ENCODE results near the gene FHOD3. TPM values are rescaled to one million over a fixed set of nuclear protein-coding genes. Genes with fewer than 3 reads are reported as not detected.

The FHOD3 gene
- total RNA-seq, 4 donors from 2014 or later = 15.6 to 25.9 (median 21.6) TPM

DNA sequence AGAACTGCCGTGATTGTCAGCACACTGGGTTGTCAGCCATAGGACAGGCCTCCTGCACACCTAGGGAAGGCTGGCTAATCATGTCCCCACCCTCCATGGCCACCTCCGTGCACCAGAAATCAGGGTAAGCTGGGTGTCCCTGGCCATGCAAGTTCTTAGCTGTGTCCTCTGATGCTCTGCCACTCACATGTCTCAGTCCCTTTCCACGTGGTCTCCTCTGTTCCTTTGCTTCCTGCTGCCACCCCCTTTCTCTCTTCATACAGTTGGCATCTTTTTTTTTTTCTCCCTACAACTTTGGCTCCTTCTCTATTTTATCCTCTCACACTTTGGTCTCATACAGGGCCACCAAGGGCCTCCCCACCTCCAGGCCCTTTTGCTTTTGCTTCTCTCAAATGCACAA lies 377.6 kb downstream of the FHOD3 start:
- Histone ChIP-seq H3K27ac (no peak overlapping the region), H3K27me3 (no peaks in the 10 kb centered on the region), H3K9me3 (peaks cover 0 to 11% (median 0%) of the 10 kb centered on the region in 4 donors), H3K4me3 (no peak overlapping the region), H3K36me3 (no peaks in the 10 kb centered on the region), H3K4me1 (peaks cover 0 to 15% (median 3%) of the 10 kb centered on the region in 4 donors)
- TF ChIP-seq EP300 (IDR thresholded peaks at IDR 0.05) = no peak
- TF ChIP-seq POLR2A (IDR thresholded peaks at IDR 0.05) = no peak
- TF ChIP-seq, protein P1, sequence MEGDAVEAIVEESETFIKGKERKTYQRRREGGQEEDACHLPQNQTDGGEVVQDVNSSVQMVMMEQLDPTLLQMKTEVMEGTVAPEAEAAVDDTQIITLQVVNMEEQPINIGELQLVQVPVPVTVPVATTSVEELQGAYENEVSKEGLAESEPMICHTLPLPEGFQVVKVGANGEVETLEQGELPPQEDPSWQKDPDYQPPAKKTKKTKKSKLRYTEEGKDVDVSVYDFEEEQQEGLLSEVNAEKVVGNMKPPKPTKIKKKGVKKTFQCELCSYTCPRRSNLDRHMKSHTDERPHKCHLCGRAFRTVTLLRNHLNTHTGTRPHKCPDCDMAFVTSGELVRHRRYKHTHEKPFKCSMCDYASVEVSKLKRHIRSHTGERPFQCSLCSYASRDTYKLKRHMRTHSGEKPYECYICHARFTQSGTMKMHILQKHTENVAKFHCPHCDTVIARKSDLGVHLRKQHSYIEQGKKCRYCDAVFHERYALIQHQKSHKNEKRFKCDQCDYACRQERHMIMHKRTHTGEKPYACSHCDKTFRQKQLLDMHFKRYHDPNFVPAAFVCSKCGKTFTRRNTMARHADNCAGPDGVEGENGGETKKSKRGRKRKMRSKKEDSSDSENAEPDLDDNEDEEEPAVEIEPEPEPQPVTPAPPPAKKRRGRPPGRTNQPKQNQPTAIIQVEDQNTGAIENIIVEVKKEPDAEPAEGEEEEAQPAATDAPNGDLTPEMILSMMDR (IDR thresholded peaks at IDR 0.05) = no peak
- DNase-seq (ENCODE audit: low spot score in 2 of 2) = no peak
- 84 to 85% methylated on average over 3 of the region's 3 CpGs for WGBS, 2 donors

DNA sequence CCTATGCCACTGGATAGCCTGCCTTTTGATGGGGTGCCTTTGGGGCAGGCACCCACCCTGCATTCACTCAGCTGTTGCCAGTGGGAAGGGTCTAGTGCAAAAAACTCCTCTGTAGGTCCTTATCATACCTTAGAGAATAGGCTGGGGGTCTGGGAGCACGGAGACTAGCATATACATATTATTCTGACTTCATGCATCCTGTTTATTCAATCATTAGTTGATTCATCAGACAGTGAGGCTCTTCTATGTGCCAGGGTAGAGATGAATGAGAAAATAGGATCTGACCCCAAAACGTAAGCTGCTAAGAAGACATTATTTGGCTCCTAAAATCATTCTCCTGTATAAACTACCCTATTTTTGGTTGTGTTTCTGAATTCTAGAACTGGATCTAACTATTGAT lies 378.0 kb downstream of the FHOD3 start:
- WGBS, 2 donors = 82 to 88% methylated on average over 2 of the region's 2 CpGs
- Histone ChIP-seq H3K4me1 (peaks cover 0 to 15% (median 3%) of the 10 kb centered on the region in 4 donors), H3K9me3 (peaks cover 0 to 11% (median 0%) of the 10 kb centered on the region in 4 donors), H3K36me3 (no peaks in the 10 kb centered on the region), H3K4me3 (no peak overlapping the region), H3K27ac (no peak overlapping the region), H3K27me3 (no peaks in the 10 kb centered on the region)
- no peak for DNase-seq (ENCODE audit: low spot score in 2 of 2)
- TF ChIP-seq POLR2A (IDR thresholded peaks at IDR 0.05) = no peak
- TF ChIP-seq, protein P1 (IDR thresholded peaks at IDR 0.05) = no peak
- no peak for TF ChIP-seq EP300 (IDR thresholded peaks at IDR 0.05)

DNA sequence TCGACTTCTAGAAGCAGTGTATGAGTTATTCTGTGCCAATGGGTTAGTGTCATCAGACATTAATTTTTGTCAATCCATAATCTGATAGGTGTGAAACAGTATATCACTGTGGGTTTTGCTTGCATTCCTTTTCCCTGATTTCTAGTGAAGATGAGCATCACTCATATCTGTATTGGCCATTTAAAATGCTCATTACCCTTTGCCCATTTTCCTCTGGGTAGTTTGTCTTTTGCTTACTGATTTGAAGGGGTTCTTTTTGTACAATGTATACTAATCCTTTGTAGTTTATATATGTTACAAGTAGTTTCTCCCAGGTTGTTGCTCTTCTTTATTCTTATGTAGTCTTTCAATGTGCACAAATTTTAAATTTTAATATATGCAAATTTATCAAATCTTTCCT lies 379.1 kb downstream of the FHOD3 start:
- peaks cover 0 to 15% (median 3%) of the 10 kb centered on the region in 4 donors for H3K4me1 ChIP-seq
- no peak for DNase-seq (ENCODE audit: low spot score in 2 of 2)
- no peaks in the 10 kb centered on the region for H3K27me3 ChIP-seq
- no peak overlapping the region for H3K4me3 ChIP-seq
- 0% methylated on average over 1 of the region's 1 CpG for WGBS, 2 donors
- peaks cover 0 to 11% (median 0%) of the 10 kb centered on the region in 4 donors for H3K9me3 ChIP-seq
- no peaks in the 10 kb centered on the region for H3K36me3 ChIP-seq
- TF ChIP-seq POLR2A (IDR thresholded peaks at IDR 0.05) (no peak), EP300 (IDR thresholded peaks at IDR 0.05) (no peak)
- TF ChIP-seq, protein P1 (IDR thresholded peaks at IDR 0.05) = no peak
- no peak overlapping the region for H3K27ac ChIP-seq

DNA sequence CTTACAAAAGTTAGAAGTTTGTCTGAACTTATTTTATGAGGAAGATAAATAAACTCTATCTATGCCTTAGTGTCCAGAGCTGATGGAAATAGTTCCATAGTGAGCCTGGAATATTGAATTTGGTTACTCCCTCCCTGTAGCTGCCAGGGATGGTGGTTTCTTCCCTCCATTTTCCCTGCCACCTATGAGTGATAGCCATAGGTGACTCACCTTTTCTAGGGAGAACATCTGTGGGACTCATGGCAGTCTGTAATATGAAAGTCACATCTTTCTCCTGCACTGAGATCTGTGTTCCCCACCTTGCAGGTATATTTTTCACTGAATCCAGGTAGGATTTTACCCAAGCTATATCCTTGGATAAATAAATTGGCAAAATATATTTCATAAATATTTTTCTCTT lies 382.5 kb downstream of the FHOD3 start:
- TF ChIP-seq, protein P1 (IDR thresholded peaks at IDR 0.05) = no peak
- no peak for TF ChIP-seq EP300 (IDR thresholded peaks at IDR 0.05)
- no peak for TF ChIP-seq POLR2A (IDR thresholded peaks at IDR 0.05)
- no peaks in the 10 kb centered on the region for H3K4me1 ChIP-seq
- no peak for DNase-seq (ENCODE audit: low spot score in 2 of 2)
- H3K9me3 ChIP-seq = peaks cover 0 to 20% (median 0%) of the 10 kb centered on the region in 4 donors
- no peaks in the 10 kb centered on the region for H3K27me3 ChIP-seq
- no peak overlapping the region for H3K27ac ChIP-seq
- H3K36me3 ChIP-seq = no peaks in the 10 kb centered on the region
- H3K4me3 ChIP-seq = no peak overlapping the region

DNA sequence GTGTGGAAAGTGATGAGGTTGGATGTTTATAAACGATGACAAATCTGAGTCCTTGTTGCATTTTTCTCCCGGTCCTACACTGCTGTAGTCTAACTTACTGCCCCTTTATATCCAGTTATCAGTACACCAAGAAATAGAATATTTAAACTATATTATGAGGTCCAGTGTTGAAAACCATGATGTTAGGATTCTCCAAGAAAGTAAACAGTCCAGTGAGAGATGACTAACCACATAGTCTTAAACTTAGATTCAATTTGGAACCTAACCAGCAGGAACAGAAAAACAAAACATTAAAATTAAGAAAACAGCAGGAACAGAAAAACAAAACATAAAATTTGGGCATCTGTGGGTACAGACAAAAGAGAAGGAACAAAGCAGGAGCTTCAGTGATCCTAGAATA lies 388.1 kb downstream of the FHOD3 start:
- H3K27ac ChIP-seq = no peak overlapping the region
- no peaks in the 10 kb centered on the region for H3K36me3 ChIP-seq
- H3K27me3 ChIP-seq = no peaks in the 10 kb centered on the region
- no peak for DNase-seq (ENCODE audit: low spot score in 2 of 2)
- WGBS, 2 donors = 95 to 97% methylated on average over 2 of the region's 2 CpGs
- TF ChIP-seq, protein P1 (IDR thresholded peaks at IDR 0.05) = no peak
- TF ChIP-seq EP300 (IDR thresholded peaks at IDR 0.05) = no peak
- TF ChIP-seq POLR2A (IDR thresholded peaks at IDR 0.05) = no peak
- no peak overlapping the region for H3K4me3 ChIP-seq
- H3K9me3 ChIP-seq = peaks cover 0 to 9% (median 0%) of the 10 kb centered on the region in 4 donors
- peaks cover 0 to 13% (median 4%) of the 10 kb centered on the region in 4 donors for H3K4me1 ChIP-seq
